ENCODE results near the gene FIP1L1. TPM values are rescaled to one million over a fixed set of nuclear protein-coding genes. Genes with fewer than 3 reads are reported as not detected.
"Not testable (repeated sequence)": the region's sequence is repeated elsewhere in the genome, so short reads cannot be mapped to it uniquely, and the experiment has no call there.

FIP1L1 gene, protein sequence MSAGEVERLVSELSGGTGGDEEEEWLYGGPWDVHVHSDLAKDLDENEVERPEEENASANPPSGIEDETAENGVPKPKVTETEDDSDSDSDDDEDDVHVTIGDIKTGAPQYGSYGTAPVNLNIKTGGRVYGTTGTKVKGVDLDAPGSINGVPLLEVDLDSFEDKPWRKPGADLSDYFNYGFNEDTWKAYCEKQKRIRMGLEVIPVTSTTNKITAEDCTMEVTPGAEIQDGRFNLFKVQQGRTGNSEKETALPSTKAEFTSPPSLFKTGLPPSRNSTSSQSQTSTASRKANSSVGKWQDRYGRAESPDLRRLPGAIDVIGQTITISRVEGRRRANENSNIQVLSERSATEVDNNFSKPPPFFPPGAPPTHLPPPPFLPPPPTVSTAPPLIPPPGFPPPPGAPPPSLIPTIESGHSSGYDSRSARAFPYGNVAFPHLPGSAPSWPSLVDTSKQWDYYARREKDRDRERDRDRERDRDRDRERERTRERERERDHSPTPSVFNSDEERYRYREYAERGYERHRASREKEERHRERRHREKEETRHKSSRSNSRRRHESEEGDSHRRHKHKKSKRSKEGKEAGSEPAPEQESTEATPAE
- total RNA-seq, result 31.7 TPM

GRCh38 chr4:53377319-53378170, at the start of gene FIP1L1:
Gene FIP1L1 (plus strand): TSS chr4:53377641. CDS start chr4:53377839, 198 bp downstream.
- no peaks in the 10 kb centered on the region for H3K9me3 ChIP-seq
- H3K4me3 ChIP-seq, result peak within 1 kb of the TSS; percentile 80 to 93
- H3K27ac ChIP-seq, result peak within 1 kb of the TSS; percentile 86
- peaks cover 23% of the 10 kb centered on the region for H3K4me1 ChIP-seq
- no peaks in the 10 kb centered on the region for H3K27me3 ChIP-seq
- TF ChIP-seq POLR2AphosphoS5 (IDR thresholded peaks at IDR 0.05; ENCODE audit: insufficient read depth in 1 of 2, low read depth in 1 of 2) (peak; percentile 96 to 97), POLR2A (IDR thresholded peaks at IDR 0.05) (peak in 1 of 2 donors; percentile 78), CTCF (IDR thresholded peaks at IDR 0.05) (peak in 1 of 3 experiments; percentile 4)
- DNase-seq (ENCODE audit: extremely low spot score in 2 of 2), result peak; percentile 92 to 97
- intact Hi-C loops (cut with DNase I), result loop anchor here (10.0 kb wide), 1 partner anchor 857 kb away; no protein-coding TSS in a partner anchor
- H3K36me3 ChIP-seq, result no peaks in the 10 kb centered on the region

DNA sequence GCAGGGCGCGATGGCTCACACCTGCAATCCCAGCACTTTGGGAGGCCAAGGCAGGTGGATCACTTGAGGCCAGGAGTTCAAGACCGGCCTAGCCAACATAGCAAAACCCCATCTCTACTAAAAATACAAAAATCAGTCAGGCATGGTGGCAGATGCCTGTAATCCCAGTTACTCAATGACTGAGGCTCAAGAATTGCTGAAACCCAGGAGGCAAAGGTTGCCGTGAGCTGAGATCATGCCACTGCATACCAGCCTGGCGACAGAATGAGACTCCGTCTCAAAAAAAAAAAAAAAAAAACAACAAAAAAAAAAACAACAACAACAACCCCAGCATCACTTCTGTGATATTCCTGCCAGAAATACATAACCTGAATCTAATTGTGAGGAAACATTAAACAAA, 42.5 kb upstream of the FIP1L1 start:
- intact Hi-C loops (cut with DNase I); DNase-seq (ENCODE audit: extremely low spot score in 2 of 2); H3K9me3 ChIP-seq; H3K4me3 ChIP-seq; H3K27me3 ChIP-seq; H3K27ac ChIP-seq; H3K36me3 ChIP-seq; H3K4me1 ChIP-seq: not testable (repeated sequence)

DNA sequence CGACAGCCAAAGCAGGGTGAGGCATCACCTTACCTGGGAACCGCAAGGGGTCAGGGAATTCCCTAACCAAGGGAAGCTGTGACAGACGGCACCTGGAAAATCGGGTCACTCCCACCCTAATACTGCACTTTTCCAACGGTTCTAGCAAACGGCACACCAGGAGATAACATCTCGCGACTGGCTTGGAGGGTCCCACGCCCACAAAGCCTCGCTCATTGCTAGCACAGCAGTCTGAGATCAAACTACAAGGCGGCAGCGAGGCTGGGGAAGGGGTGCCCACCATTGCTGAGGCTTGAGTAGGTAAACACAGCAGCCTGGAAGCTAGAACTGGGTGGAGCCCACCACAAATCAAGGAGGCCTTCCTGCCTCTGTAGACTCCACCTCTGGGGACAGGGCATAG, 37.3 kb upstream of the FIP1L1 start:
- H3K36me3 ChIP-seq; H3K27ac ChIP-seq; H3K27me3 ChIP-seq; H3K4me1 ChIP-seq; DNase-seq (ENCODE audit: extremely low spot score in 2 of 2); intact Hi-C loops (cut with DNase I); H3K4me3 ChIP-seq; H3K9me3 ChIP-seq: not testable (repeated sequence)

- H3K27me3 ChIP-seq; DNase-seq (ENCODE audit: extremely low spot score in 2 of 2); H3K27ac ChIP-seq; intact Hi-C loops (cut with DNase I); H3K4me3 ChIP-seq; H3K36me3 ChIP-seq; H3K9me3 ChIP-seq: not testable (repeated sequence)
- H3K4me1 ChIP-seq, result peaks cover 20% of the 10 kb centered on the region
These were observed 31.0 kb upstream of the FIP1L1 start for GRCh38 chr4:53346392-53346791.

DNA sequence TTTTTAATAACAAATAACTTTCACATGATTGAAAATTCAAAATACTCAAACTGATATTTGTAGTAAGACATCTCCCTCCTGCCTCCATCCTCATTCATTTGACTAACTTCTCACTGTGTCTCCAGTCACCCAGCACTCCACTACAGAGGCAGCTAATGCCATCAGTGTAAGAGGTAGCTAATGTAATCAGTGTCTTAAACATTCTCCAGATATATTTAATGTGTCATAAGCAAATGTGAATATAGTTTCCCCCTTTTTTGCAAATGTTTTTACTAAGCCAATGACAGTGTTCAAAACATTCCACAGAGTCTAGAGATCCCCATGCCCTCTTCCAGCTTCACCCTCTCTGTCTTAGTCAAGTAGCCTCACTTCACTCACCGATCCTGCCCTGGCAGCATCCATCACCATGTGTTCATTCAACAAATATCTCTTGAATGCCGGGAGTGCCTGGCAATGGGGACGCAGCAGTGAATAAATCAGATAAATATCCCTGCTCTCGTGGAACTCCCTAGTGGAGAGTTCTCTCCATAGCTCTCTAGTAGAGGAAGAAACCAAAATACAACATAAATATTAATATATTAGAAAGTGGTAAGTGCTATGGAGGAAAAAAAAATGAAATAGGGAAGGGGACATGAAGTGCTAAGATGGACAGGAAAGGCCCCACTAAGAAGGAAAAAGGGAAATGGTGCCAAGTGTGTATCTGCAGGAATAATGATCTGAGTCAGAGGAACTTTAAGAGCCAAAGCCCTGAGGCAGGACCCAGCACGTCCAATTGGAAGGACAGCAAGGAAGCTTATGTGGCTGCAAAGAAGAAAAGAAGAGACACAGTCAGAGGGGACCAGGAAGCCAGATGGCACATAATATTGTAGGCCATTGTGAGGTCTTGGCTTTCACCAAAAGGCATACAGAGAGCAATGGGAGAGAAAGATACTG, 30.3 kb upstream of the FIP1L1 start:
- no peak for DNase-seq (ENCODE audit: extremely low spot score in 2 of 2)
- H3K36me3 ChIP-seq, result peaks cover 0 to 6% of the 10 kb centered on the region in 2 donors
- no peak for TF ChIP-seq CTCF (IDR thresholded peaks at IDR 0.05)
- no peak for TF ChIP-seq POLR2A (IDR thresholded peaks at IDR 0.05)
- TF ChIP-seq POLR2AphosphoS5 (IDR thresholded peaks at IDR 0.05; ENCODE audit: insufficient read depth in 1 of 2, low read depth in 1 of 2), result no peak
- no peak overlapping the region for H3K27ac ChIP-seq
- intact Hi-C loops (cut with DNase I), result no loop called here
- peaks cover 20% of the 10 kb centered on the region for H3K4me1 ChIP-seq
- H3K27me3 ChIP-seq, result no peaks in the 10 kb centered on the region
- H3K4me3 ChIP-seq, result no peak overlapping the region
- H3K9me3 ChIP-seq, result no peaks in the 10 kb centered on the region

- H3K27me3 ChIP-seq, result no peaks in the 10 kb centered on the region
- intact Hi-C loops (cut with DNase I), result no loop called here
- TF ChIP-seq POLR2A (IDR thresholded peaks at IDR 0.05), result no peak
- no peak for TF ChIP-seq POLR2AphosphoS5 (IDR thresholded peaks at IDR 0.05; ENCODE audit: insufficient read depth in 1 of 2, low read depth in 1 of 2)
- TF ChIP-seq CTCF (IDR thresholded peaks at IDR 0.05), result no peak
- DNase-seq (ENCODE audit: extremely low spot score in 2 of 2), result no peak
- H3K27ac ChIP-seq, result no peak overlapping the region
- H3K9me3 ChIP-seq, result no peaks in the 10 kb centered on the region
- H3K36me3 ChIP-seq, result peaks cover 0 to 6% of the 10 kb centered on the region in 2 donors
- H3K4me3 ChIP-seq, result no peak overlapping the region
- peaks cover 20% of the 10 kb centered on the region for H3K4me1 ChIP-seq
These were observed 29.4 kb upstream of the FIP1L1 start for GRCh38 chr4:53348046-53348445.

Data from vagina (tissue), 2 donors.